Measurements from ENCODE around the gene DNAH3.

Gene DNAH3

DNA sequence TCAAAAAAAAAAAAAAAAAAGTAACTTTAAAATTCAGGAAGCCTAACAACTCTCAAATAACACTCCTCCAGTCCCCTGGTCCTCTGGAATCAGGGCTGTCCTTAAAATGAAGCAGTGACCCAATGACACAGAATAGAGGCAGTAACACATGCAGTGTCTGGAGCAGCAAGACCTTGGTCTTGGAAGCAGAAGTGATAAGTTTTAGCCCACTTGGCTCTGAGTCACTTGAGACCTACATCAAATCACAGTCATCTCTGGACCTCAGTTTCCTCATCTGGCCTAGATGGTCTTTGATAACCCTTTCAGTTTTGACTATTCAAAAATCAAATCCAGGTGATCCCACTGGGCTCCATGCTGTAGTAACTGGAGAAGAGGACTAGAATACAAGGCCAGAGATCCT lies 211.0 kb downstream of the DNAH3 start:
- DNase-seq (ENCODE audit: low read depth in 1 of 2, low spot score in 1 of 2) = no peak
- TF ChIP-seq SPI1 (IDR thresholded peaks at IDR 0.05; ENCODE audit: borderline replicate concordance, low read depth) (no peak), GABPA (IDR thresholded peaks at IDR 0.05; ENCODE audit: low read depth) (no peak), POLR2AphosphoS5 (IDR thresholded peaks at IDR 0.05; ENCODE audit: low read depth) (no peak)
- TF ChIP-seq, protein P1, sequence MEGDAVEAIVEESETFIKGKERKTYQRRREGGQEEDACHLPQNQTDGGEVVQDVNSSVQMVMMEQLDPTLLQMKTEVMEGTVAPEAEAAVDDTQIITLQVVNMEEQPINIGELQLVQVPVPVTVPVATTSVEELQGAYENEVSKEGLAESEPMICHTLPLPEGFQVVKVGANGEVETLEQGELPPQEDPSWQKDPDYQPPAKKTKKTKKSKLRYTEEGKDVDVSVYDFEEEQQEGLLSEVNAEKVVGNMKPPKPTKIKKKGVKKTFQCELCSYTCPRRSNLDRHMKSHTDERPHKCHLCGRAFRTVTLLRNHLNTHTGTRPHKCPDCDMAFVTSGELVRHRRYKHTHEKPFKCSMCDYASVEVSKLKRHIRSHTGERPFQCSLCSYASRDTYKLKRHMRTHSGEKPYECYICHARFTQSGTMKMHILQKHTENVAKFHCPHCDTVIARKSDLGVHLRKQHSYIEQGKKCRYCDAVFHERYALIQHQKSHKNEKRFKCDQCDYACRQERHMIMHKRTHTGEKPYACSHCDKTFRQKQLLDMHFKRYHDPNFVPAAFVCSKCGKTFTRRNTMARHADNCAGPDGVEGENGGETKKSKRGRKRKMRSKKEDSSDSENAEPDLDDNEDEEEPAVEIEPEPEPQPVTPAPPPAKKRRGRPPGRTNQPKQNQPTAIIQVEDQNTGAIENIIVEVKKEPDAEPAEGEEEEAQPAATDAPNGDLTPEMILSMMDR (IDR thresholded peaks at IDR 0.05; ENCODE audit: insufficient read depth, low read length) = no peak
- TF ChIP-seq, protein P2, sequence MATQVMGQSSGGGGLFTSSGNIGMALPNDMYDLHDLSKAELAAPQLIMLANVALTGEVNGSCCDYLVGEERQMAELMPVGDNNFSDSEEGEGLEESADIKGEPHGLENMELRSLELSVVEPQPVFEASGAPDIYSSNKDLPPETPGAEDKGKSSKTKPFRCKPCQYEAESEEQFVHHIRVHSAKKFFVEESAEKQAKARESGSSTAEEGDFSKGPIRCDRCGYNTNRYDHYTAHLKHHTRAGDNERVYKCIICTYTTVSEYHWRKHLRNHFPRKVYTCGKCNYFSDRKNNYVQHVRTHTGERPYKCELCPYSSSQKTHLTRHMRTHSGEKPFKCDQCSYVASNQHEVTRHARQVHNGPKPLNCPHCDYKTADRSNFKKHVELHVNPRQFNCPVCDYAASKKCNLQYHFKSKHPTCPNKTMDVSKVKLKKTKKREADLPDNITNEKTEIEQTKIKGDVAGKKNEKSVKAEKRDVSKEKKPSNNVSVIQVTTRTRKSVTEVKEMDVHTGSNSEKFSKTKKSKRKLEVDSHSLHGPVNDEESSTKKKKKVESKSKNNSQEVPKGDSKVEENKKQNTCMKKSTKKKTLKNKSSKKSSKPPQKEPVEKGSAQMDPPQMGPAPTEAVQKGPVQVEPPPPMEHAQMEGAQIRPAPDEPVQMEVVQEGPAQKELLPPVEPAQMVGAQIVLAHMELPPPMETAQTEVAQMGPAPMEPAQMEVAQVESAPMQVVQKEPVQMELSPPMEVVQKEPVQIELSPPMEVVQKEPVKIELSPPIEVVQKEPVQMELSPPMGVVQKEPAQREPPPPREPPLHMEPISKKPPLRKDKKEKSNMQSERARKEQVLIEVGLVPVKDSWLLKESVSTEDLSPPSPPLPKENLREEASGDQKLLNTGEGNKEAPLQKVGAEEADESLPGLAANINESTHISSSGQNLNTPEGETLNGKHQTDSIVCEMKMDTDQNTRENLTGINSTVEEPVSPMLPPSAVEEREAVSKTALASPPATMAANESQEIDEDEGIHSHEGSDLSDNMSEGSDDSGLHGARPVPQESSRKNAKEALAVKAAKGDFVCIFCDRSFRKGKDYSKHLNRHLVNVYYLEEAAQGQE (IDR thresholded peaks at IDR 0.05; ENCODE audit: insufficient replicate concordance, low read depth) = no peak
- Histone ChIP-seq H3K27me3 (ENCODE audit: insufficient read depth, poor library complexity, severe bottlenecking) (no peaks in the 10 kb centered on the region), H3K27ac (replicated peaks) (no peak overlapping the region), H3K4me3 (replicated peaks; ENCODE audit: insufficient read depth, low read length) (no peak overlapping the region)

DNA sequence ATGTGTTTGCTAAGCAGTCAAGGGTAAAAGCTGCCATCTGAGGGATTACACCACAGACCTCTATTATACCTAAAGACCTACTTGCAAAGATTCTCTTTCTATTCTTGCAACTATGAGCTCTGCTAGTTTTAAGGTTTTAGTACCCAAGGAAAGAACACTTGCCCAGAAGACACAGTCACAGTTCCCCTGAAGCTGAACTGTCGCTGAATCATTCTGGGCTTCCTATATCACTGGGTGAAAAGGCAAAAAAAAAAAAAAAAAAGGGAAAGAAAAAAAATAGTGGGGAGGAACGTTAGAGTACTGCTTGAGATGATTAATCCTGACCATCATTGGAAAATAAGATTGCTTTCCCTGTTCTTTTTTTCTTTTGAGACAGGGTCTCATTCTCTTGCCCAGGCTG lies 212.2 kb downstream of the DNAH3 start:
- Histone ChIP-seq H3K27ac (replicated peaks) (no peak overlapping the region), H3K4me3 (replicated peaks; ENCODE audit: insufficient read depth, low read length) (no peak overlapping the region), H3K27me3 (ENCODE audit: insufficient read depth, poor library complexity, severe bottlenecking) (no peaks in the 10 kb centered on the region)
- TF ChIP-seq POLR2AphosphoS5 (IDR thresholded peaks at IDR 0.05; ENCODE audit: low read depth) = no peak
- TF ChIP-seq, protein P2 (IDR thresholded peaks at IDR 0.05; ENCODE audit: insufficient replicate concordance, low read depth) = no peak
- TF ChIP-seq SPI1 (IDR thresholded peaks at IDR 0.05; ENCODE audit: borderline replicate concordance, low read depth) = no peak
- no peak for TF ChIP-seq GABPA (IDR thresholded peaks at IDR 0.05; ENCODE audit: low read depth)
- TF ChIP-seq, protein P1 (IDR thresholded peaks at IDR 0.05; ENCODE audit: insufficient read depth, low read length) = no peak
- DNase-seq (ENCODE audit: low read depth in 1 of 2, low spot score in 1 of 2) = no peak

DNA sequence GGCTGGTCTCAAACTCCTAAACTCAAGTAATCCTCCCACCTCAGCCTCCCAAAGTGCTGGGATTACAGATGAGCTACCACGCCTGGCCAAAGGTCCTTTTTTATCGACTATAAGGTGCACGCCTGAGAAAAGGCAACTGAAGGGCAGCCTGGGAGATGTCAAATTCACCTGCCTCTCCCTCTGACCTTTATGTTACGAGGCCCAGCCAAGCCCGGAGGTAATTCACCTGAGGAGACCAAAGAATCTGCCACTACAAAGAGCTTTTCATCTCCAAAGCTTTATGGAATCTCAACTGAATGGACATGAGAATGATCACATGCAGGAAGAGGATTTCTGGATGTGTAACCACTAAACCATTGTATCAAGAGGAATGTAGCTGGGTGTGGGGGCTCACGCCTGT lies 212.9 kb downstream of the DNAH3 start:
- no peaks in the 10 kb centered on the region for H3K27me3 ChIP-seq (ENCODE audit: insufficient read depth, poor library complexity, severe bottlenecking)
- H3K4me3 ChIP-seq (replicated peaks; ENCODE audit: insufficient read depth, low read length) = no peak overlapping the region
- DNase-seq (ENCODE audit: low read depth in 1 of 2, low spot score in 1 of 2) = no peak
- TF ChIP-seq, protein P2 (IDR thresholded peaks at IDR 0.05; ENCODE audit: insufficient replicate concordance, low read depth) = no peak
- TF ChIP-seq, protein P1 (IDR thresholded peaks at IDR 0.05; ENCODE audit: insufficient read depth, low read length) = no peak
- TF ChIP-seq SPI1 (IDR thresholded peaks at IDR 0.05; ENCODE audit: borderline replicate concordance, low read depth) = no peak
- TF ChIP-seq GABPA (IDR thresholded peaks at IDR 0.05; ENCODE audit: low read depth) = no peak
- TF ChIP-seq POLR2AphosphoS5 (IDR thresholded peaks at IDR 0.05; ENCODE audit: low read depth) = no peak
- no peak overlapping the region for H3K27ac ChIP-seq (replicated peaks)

All from HL-60 (cell line).